GM18499 (cell line): ENCODE data around the gene SNAP23.
"Not testable (repeated sequence)": the region's sequence is repeated elsewhere in the genome, so short reads cannot be mapped to it uniquely, and the experiment has no call there.

Source experiments
- ATAC-seq: cut with Tn5 transposase; IDR thresholded peaks from one replicate; pipeline ENCODE4 v1.9.1; 2021; ENCODE audit warnings: moderate number of reproducible peaks; ENCODE audit not compliant: insufficient read depth, unreplicated experiment

Gene SNAP23

GRCh38 chr15:42556550-42557207, 61.2 kb downstream of the SNAP23 start:
- not testable (repeated sequence) for ATAC-seq

GRCh38 chr15:42558739-42559138, 63.3 kb downstream of the SNAP23 start:
- no peak for ATAC-seq

DNA sequence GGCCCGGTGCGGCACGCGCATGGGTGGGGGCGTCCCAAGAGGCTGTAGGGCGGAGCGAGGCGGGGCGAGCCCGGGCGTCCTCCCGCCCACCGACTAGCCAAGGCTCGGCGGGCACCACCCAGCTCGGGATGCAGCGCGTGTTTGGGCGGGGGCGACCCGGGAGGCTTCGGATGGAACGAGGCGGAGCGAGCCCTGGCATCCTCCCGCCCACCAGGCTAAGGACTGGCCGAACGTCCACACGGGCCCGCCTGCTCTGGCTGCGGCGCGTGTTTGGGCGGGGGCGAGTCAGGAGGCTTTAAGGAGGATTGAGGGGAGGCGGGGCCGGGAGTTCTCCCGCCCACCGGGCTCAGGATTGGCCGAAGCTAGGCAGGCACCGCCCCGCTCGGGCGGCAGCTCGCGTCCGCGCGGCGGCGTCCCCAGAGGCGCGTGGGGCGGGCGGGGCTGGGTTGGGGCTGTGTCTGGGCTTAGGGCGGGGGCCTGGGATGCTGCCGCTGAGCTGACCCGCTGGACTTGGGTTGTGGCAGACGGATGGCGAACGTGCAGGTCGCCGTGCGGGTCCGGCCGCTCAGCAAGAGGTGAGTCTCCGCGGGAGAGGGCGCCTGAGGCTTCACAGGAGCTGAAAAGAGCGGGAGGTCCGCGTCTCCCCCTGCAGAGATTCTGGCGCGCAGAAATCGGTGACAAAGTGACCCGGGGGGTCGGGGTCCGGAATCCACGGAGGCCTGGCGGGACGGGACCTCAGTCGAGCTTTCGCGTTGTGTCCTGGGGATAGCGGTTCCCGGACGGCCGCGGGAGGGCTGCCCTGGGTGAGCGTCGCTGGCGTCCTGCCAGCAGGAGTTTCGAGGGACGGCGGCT, 80.0 kb downstream of the SNAP23 start, which contains the start of gene STARD9:
Gene STARD9 (plus strand): TSS at position 419 of the 852 bp plus-strand sequence. CDS start 110 bp downstream, at position 529.
- ATAC-seq = peak; percentile 71

DNA sequence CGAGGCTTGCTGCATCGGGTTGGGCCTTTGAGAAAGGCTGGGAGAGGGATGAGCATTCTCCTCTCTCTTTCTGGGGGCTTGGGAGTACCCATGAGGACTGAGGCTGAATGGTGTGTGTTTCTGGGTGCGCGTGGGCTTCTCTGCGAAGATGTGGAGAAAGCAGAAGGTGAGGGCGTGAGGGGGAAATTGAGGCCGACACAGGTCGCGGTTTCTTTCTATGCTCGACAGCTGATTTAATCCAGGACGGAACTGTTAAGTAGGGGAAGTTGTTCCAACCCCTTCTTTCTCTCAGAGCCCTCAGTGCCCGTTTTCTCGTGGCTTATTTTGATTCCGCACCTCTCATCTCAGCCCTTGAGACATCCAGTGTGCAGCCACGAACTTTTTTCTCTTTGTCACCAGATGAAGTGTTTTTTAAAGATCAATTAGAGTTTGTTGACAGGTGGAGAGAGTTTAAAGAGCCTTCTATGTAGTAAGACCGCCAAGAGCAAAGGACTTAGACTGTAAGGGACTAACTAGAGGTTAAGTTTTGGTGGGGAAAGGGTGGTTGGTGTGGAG, 80.7 kb downstream of the SNAP23 start:
- ATAC-seq = no peak

DNA sequence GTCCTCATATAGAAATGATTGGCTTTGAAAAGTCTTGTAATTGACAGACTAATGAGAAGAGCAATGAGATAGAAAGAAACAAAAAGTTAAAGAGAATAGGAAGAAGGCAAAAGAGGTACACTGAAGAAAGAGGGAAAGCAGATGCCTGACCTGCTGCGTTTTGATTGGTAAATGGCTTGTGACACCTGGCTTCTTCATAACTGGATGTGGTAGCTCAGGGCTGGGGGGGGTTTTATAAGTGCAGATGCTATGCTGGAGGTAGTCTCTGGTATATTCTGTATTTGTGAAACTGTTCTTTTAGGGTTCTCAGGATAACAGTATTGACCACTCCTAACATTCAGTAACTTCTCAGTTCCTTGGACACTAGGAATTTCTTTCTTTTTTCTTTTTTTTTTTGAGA, 81.3 kb downstream of the SNAP23 start:
- no peak for ATAC-seq

DNA sequence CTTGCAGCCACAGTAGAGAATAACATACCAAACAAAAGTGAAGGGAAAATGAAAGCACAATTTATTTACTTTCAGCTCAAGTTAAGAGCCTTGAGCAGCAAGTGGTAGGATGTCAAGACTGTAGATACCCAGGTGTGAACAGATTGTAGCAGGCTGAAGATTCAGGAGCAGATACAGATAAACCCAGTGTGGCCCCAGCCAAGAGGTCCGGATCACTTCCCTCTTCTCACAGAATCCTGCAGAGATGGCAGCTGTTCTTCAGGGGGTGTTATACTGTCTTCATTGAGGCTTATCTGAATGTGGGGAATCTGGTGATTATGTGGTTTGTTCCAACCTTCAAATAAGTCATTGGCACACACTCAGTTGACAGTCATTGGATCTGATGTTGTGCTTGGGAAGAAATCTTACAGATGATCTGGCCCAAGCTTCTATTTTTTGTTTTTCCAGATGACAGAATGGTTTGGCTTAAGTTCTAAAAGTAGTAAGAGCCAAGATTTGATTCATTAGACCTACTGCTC, 82.1 kb downstream of the SNAP23 start:
- ATAC-seq = no peak

GRCh38 chr15:42578984-42579537, 83.6 kb downstream of the SNAP23 start:
- no peak for ATAC-seq

DNA sequence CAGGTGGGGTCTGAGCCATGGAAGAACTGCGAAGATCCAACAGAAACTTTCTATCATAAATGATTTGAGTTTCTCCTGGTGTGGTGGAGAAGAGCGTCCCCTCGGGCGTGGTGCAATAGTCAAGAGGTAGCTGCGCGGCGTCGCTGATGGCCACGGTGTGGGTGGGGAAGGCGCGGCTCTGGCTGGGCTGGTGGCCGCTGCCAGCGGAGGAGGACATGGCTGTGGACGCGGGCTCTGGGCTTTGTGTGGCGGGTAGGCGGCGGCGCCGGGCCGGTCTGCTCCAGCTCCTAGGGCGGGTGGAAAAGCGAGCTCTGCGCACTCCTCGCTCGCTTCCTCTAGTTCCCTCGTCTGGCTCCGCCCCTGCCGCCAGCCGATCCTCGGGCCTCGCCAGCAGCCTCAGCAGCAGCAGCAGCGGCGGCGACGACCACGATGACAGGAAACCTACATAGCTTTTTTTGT, 85.9 kb downstream of the SNAP23 start:
- ATAC-seq = no peak
